HG02840 (cell line): ENCODE results near the gene C12orf76.
"Not testable (repeated sequence)": the region's sequence is repeated elsewhere in the genome, so short reads cannot be mapped to it uniquely, and the experiment has no call there.

Experiments used
- ATAC-seq: cut with Tn5 transposase; IDR thresholded peaks from one replicate; pipeline ENCODE4 v1.9.1; 2021; ENCODE audit warnings: mild to moderate bottlenecking, moderate library complexity, moderate number of reproducible peaks; ENCODE audit not compliant: unreplicated experiment, low FRiP score

The C12orf76 gene, protein sequence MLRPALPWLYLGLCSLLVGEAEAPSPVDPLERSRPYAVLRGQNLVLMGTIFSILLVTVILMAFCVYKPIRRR

DNA sequence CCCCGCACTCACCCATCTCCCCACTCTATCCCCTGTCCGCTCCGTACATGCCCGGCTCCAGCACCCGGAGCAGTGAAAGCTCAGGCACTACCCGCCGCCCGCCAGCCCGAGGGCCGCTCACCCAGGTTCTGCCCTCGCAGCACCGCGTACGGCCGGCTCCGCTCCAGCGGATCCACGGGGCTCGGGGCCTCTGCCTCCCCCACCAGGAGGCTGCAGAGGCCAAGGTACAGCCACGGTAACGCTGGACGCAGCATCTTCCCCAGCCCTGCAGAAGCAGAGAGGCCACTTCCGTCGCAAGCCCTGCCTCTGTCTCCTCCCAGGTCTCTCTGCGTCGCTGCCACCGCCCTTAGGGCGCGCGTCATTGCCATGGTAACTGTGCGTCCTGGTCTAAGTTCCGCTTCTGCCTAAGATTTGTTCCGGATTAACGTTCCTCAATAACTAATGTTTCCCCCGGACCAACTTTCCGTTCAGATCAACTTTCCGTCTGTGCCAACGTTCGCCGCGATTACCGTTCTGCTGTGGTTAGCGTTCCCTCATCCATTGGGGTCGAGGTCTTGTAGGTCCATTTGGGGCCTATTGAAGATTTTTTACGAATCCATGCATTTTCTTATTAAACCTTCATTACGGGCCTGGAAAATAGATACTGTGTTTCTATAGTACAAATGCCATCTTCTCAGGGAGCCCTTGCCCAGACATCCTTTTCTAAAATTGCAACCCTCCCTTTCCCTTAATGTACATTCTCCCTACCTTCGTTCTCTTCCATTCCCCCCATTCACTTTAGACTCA lies at the start of gene C12orf76:
C12orf76 (minus strand) TSS at position 281 of the 786 bp plus-strand sequence; CDS start at position 254, 27 bp downstream.
- peak; percentile 98 for ATAC-seq

DNA sequence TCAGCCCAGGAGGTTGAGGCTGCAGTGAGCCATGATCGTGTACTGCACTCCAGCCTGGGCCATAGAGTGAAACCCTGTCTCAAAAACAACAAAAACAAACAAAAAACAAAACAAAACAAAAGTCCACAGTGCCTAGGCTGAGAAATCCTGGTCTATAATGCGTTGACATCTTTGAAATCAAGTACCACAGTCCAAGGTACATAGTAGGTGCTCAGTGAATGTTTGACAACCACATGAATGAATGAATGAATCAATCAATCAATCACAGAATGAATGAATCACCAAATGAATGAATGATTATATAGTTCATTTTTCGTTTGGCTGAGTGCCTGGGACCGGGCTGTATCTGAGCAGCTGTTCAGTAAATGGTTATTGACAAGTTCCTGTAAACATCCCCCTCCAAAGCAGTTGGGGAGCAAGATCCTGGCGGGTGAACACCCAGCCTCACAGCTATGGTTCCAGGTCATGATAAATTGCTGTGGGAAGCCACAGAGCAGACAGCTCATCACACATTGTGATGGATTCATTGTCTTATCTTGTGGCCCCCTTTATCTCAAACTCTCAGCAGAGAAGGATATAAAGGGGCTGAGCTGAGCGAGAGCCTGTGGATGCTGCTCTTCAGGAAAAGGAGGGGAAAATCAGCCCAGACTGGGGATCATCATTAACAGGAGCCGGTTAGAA lies 45.4 kb upstream of the C12orf76 start:
- ATAC-seq = no peak

DNA sequence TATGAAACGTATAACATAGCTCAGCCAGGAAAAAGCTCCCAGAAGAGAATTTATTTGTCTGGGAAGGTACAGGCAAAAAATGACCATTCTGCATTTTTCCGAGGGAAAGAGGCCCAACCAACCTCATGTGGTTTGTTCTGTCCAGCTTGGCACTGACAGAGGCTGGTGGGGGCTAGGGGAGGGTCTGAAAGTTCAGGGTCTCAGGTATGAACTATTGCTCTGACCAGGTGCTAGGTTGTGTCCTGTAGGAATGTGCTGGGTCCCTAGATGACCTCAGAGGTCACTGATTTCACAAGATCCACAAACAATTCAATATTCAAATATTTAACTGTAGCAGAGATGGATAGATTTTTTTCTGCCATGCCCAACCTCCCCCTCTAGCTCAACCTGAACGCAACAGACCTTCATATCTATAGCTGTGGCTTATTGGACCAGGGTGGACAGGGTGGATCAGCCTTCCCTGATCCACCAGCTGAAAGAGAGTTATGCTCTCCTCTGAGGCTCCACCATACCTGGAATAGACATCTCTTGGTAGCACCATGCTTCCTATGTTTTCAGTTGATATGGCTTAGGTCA lies 42.9 kb upstream of the C12orf76 start:
- ATAC-seq = no peak

DNA sequence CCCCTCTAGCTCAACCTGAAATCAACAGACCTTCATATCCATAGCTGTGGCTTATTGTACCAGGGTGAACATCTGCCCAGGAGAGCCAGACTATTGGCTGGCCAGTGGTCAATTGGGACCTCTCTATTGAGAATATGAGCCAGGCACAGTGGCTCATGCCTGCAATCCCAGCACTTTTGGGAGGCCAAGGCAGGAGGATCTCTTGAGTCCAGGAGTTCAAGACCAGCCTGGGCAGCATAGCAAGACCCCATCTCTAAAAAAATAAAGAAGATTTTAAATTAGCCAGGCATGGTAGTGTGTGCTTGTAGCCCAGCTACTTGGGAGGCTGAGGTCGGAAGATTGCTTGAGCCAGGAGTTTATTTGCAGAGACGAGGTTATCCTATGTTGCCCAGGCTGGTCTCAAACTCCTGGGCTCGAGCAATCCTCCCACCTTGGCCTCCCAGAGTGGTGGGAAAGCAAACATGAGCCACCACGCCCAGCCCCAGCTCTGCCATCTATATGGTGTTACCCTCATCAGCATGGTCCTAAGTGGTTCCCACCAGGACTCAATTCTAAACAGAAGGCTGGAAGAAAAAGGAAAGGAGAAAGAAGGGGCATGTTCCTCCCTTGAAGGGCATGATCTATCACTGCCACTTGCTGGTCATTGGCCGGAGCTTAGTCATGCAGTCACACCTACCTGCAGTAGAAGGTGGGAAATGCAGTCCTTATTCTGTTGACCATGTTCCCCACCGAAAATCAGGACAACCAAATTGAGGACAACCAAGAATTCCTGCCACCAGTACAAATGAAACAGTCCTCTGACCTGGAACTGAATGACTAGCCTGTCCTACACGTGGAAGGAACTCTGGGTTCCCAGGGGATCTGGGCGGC lies 42.2 kb upstream of the C12orf76 start:
- ATAC-seq = no peak

DNA sequence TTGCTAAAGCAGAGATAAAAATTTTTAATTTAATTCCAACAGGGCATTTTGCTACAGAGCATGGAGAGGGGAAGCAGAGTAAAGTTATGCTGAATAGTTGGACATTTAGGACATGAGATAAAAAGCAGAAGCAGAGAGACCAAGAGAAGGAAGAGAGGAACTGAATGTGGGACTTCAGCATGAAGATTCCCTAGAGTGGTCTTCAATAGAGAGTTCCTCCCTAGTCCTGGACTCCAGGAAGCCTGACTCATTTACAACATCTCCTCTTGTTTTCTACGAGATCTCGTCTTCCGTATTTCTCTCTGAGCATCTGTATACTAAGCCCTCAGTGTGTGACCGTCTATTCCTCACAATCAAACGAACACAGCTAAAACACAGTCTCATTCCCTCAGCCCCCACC lies 40.6 kb upstream of the C12orf76 start:
- ATAC-seq = no peak

DNA sequence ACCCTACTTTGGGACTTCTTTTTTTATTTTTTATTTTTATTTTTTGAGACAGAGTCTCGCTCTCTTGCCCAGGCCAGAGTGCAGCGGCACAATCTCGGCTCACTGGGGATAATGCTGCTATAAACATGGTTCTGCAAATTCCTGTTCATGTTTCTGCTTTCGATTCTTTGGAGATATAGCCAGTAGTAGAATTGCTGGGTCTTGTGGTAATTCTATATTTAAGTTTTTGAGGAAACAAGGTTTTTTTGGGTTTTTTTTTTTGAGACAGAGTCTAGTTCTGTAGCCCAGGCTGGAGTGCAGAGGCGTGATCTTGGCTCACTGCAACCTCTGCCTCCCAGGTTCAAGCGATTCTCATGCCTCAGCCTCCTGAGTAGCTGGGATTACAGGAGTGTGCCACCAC lies 39.9 kb upstream of the C12orf76 start:
- ATAC-seq = not testable (repeated sequence)

DNA sequence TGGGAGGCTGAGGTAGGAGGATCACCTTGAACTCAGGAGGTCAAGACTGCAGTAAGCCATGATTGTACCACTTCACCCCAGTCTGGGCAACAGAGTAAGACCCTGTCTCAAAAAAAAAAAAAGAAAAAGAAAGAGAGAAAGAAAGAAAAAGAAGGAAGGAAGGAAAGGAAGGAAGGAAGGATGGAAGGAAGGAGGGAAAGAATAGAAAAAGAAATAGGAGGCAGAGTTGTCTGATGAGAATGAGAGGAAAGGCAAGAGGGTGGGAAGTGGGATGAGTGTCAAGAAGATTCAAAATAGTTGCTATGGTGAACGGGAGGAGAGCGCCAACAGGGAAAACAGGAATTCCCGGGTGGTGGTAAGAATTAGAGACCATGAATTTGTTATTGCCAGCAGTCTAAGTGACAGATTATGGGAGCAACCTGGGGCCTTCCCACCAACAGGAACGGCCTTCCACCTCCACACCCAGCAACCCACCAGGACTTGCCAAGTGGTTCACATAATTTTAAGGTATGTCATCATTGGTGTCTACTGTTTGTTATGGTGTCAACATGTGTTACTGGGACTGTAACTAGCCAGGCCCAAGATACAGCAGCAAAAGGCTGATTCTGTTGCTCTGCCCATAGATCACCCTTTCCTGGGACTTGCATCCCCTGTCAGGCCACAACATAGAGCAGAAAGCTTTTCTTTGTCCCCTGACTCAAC lies 36.1 kb upstream of the C12orf76 start:
- ATAC-seq = no peak

DNA sequence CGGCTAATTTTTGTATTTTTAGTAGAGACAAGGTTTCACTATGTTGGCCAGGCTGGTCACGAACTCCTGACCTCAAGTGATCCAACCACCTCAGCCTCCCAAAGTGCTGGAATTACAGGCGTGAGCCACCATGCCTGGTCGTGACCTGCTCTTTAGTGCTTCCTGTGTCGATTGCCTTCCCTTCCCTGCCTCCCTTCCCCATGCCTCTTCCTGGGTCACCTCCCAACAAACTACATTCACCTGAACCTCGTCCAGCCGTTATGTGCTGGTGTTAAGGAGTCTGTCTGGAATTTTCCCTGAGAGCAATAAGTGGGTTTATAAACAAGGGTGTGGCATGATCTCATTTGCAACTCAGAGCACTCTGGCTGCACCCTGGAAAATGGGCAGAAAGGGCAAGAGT lies 32.1 kb upstream of the C12orf76 start:
- ATAC-seq = no peak

DNA sequence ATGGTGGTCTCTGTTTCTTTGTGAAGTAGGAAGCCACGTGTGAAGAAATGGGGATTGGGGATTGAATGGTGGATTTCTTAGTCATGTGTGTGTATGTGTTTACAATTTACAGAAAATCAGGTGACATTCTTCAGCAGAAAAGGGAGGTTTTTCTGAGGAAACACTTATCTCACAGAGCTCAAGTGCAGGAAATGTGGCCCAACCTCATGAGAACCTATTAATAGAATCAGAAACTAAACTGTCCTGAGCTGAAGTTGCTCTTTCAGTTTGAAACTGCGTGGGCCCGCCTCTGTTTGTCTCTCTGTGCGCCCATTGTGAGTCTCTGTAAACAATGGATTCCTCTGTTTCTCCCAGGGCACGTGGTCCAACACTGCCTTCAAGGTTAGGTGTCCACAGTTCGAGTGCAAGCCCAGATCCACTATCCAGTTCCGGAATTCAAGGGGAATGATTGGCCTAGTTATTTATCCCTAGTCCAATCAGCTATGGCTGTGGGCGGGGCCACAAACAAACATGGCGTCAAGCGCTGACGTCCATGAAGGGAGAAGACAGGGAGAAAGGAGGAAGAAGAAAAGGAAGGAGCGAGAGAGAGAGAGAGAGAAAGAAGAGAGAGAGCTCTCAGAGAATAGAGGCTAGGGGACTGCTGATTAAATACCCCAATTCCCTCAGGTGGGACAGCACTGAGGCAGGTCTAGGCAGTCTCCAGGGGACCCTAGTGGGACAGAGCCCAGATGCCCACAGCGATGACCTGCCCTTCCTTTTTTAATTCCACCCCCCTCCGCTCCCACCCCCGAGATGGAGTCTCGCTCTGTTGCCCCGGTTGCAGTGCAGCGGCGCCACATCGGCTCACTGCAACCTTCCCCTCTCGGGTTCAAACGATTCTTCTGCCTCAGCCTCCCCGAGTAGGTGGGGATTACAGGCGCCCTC lies 31.4 kb upstream of the C12orf76 start:
- ATAC-seq = peak; percentile 76

DNA sequence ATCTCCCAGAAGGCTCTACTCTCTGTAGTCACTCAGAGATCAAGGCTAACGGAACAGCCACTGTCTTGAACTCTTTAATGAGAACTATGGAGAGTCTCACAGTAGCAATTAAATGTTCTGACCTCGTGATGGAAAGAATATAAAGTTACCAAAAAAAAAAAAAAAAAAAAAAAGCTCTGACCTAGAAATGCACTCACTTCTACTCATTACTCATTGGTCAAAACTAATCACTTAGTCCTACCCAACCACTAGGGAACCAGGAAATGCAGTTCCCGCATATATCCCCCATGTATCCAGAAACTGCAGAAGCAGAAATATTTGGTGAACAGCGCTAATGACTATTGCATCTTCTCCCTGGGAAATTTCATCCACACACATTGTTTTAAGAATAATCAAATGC lies 29.5 kb upstream of the C12orf76 start:
- ATAC-seq = no peak

DNA sequence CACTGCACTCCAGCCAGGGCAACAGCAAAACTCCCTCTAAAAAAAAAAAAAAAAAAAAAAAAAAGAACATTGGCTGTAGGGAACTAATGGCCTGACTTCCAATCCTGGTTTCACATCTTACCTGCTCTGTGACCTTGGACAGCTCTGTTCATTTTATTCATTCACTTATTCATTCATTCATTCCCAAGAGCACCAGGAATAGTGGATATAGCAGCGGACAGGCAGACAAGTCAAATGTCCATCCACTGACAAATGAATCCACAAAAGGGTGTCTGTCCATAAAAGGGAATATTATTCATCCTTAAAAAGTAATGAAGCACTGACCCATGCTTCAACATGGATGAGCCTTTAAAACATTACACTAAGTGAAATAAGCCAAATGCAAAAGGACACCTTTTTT lies 27.6 kb upstream of the C12orf76 start:
- no peak for ATAC-seq

DNA sequence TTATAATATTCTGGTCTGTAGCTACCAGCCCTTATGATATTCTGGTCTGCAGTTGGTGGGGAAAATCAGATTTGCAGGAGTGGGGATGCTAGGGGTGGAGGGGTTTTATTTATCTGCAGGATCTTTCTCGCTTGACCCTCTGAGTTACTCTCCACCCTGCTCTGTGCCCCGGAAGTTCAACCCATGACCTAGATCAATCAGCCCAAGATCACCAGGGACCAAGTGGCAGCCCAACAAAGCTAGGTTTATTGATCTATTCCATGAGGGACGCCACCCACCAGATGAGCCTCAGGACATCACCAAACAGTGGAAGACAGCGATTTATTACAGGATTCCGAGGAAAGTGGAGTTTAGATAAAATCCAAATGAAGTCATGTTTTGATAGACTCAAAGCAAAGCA lies 25.8 kb upstream of the C12orf76 start:
- ATAC-seq = no peak

DNA sequence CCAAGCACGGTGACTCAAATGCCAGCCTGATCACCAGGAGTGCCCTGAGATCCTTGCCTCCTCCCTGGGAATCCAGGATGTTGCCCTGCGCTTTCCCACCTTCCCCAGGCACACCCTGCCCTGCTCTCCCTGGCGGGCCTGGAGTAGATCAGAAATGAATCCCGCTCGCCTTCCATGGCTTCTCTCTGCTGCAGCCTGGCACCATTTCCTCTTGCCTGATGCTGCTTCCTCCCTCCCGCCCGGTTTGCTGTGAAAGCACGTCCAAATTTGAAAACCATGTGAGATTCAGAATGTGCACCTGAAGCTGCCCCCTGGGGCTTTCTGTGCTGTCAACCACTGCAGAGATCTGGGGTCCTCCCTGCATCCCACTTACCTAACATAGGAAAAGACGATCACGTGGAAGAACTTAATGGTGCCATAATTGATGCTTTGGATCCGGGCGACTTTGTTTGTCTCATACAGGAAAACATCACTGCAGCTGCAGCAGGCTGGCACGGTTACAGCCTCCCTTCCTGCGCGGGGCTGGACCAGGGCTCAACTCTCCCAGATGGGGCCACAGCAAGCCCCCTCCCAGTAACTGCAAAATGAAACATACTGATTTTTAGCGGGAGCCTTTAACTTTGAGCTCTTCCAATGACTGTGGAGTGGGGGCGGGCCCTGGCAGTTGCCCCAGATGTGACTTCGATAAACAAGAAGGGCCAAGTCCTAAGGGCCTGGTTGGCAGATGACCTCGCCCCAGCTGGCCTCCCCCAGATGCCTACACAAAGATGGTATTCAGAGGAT lies 24.9 kb upstream of the C12orf76 start:
- no peak for ATAC-seq

DNA sequence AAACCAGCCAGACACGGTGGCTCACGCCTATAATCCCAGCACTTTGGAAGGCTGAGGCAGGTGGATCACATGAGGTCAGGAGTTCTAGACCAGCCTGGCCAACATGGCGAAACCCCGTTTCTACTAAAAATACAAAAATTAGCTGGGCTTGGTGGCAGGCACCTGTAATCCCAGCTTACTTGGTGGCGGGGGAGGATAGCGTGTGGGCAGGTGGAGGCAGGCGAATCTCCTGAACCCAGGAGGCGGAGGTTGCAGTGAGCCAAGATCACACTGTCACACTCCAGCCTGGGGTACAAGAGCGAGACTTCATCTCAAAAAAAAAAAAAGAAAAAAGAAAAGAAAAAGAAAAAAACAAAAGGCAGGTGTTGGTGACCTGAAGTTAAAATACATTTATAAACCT lies 24.3 kb upstream of the C12orf76 start:
- not testable (repeated sequence) for ATAC-seq

DNA sequence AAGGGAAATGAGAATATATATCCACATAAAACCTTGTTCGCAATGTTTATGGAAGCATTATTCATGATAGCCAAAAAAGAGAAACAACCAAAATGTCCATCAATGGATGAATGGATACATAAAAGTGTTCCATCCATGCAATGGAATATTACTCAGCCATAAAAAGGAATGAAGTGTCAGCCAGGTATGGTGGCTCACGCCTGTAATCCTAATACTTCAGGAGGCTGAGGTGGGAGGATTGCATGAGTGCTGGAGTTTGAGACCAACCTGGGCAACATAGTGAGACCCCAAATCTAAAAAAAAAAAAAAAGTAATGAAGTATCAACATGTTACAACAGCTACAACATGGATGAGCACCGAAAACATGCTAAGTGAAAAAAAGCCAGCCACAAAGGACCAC lies 23.6 kb upstream of the C12orf76 start:
- ATAC-seq = no peak

DNA sequence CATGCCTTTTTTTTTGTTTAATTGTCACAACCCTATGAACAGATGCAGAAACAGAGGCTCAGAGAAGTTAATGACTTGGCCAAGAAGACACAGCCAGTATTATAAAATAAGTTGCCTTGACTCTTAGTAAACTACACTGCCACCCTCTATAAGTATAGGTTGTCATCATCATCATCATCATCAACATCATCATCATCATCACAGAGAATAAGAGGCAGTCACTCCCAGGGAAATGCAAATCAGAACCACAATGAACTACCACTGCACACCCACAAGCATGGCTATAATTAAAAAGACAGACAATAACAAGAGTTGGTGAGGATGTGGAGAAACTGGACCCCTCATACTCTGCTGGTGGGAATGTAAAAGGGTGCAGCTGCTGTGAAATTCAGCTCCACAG lies 23.2 kb upstream of the C12orf76 start:
- no peak for ATAC-seq

DNA sequence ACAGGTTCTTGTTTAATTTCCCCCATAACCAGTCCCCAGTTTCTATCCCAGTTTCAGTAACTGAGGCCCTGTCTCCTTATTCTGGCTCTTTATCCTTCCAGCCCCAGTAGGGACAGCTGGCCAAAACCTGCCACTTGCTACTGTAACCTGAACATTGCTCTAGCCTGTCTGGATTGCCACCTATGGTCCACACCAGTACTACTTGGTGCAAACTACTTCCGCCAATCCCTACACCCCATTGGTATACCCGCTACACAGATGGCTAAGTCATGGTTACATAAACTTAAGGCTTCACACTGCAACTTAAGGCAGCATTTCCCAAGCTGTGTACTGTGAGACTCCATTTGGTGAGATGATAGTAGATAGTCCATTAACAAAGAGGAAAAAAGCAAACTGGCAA lies 20.3 kb upstream of the C12orf76 start:
- ATAC-seq = no peak

DNA sequence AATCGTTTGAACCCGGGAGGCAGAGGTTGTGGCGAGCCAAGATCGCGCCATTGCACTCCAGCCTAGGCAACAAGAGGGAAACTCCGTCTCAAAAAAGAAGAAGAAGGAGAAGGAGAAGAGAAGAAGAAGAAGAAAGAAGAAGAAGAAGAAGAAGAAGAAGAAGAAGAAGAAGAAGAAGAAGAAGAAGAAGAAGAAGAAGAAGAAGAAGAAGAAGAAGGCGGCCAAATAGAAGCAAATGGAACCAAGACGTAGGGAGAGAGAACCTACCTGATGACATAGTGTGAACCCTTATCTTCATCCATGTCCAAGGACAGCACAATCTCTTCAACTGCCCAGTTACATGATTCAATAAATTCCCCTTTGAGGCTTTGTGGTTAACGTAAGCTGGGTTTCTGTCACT lies 19.8 kb upstream of the C12orf76 start:
- not testable (repeated sequence) for ATAC-seq
